NCI-H146 treated with DMSO at 0.1 percent for 48 hours (cell line): ENCODE data around the gene TXNDC2.
"Not testable (repeated sequence)": the region's sequence is repeated elsewhere in the genome, so short reads cannot be mapped to it uniquely, and the experiment has no call there.

Experiments used
- DNase-seq: peaks from one replicate; lab custom pipeline; 2025; ENCODE audit not compliant: unreplicated experiment; lab: John Stamatoyannopoulos, UW

The TXNDC2 gene

DNA sequence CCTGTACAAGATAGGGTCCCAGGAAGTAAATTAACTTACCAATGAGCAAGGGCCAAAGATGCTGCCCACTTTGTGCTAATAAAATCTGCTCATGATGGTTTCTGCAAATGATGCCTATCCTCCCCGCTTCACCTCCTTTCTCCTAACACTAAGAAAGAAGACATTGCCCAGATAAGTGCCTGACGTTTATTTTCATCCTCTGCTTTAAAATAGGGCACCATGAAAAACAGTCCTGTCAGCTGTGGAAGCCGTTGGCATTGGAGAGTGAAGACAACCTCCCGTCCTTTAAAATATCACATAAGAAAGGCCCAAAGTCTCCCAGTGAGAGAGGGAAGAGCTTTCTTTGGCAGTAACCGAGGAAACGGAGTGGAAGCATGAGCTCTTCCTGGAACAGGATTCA, 1.7 kb upstream of the TXNDC2 start:
- DNase-seq, result no peak

DNA sequence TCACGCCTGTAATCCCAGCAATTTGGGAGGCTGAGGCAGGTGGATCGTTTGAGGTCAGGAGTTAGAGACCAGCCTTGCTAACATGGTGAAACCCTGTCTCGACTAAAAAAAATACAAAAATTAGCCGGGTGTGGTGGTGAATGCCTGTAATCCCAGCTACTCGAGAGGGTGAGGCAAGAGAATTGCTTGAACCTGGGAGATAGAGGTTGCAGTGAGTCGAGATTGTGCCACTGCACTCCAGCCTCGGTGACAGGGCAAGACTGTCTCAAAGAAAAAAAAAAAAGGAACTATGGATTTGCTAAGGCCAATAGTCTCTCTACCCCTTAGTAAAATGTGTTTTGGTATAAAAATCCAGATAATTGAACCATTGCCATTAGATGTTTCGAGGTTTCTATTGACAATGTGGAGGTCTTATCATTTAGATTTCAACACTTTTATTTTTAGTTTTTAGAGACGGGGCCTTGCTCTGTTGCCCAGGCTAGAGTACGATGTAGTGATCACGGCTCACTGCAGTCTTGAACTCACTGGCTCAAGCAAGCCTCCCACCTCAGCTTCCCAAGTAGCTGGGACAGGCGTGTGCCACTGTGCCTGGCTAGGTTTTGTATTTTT, 1.1 kb upstream of the TXNDC2 start:
- no peak for DNase-seq

DNA sequence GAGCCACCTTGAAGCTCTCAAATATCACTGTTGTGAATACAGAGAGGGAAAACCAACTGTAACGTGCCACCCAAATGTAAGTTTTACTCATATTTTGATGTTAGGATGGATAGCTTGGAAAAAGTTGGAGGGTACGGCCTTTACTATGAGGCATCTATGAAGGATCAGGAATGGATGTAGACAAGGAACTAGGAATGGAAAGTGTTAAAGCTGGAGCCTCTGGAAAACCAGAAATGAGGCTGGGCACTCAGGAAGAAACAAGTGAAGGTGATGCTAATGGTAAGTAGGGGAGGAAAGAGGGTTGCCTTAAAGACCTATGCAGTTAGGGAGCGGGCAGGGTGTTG, 204 bp downstream of the TXNDC2 start:
- no peak for DNase-seq

DNA sequence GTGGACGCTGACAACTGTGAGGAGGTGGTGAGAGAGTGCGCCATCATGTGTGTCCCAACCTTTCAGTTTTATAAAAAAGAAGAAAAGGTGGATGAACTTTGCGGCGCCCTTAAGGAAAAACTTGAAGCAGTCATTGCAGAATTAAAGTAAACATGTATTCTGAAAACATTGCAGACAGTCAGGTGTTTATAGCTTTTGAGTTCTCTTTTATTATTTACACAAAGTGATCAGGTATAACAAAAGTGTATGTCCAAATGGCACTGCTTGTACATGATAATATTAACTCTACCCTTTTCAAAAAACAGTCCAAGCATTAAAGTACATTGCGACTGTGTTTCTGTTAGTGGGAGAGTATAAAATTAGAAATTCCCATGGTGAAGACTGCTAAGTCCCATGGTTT, 2.2 kb downstream of the TXNDC2 start:
- DNase-seq, result no peak

DNA sequence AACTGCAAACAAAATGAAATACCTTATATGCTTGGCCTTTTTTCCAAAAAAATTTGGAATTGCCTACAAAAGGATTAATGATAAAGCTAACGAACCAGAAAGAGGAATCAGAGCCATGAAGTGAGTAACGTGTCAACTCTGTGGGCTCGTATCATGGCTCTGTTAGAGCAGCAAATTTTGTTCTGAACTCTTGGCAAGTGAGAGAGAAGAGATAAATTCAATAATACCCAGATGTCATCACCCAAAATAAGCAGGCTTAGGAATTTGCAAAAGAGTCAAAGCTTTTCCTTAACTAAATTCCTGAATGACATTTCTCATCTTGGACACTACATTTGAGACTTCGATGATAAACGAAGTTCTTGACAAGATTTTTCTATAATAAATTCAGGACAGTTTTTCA, 4.4 kb downstream of the TXNDC2 start:
- DNase-seq, result no peak

DNA sequence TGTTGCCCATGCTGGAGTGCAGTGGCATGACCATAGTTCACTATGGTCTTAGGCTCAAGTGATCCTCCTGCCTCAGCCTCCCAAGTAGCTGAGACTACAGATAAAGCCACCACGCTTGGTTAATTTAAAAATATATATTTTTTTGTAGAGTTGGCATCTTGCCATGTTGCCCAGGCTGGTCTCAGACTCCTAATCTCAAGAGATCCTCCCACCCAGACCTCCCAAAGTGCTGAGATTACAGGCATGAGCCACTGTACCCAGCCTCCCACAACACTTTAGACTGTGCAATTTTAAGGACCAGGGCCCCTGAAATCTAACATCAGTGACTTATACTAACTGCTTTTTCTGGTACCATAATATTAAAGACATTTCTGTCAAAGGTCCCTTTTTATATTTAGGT, 5.2 kb downstream of the TXNDC2 start:
- no peak for DNase-seq

DNA sequence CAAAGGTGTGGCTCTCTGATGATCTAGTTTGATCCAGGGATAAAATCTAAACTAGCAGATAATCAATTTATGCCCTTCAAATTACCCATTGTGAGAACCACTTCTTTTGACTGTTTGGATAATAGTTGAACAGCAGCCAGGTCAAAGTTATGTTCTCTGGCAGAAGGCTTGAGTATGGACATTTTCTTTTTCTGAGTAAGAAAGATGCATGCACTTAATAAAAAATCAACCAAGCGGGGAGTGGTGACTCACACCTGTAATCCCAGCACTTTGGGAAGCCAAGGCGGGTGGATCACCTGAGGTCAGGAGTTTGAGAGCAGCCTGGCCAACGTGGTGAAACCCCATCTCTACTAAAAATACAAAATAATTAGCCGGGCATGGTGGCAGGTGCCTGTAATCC, 5.7 kb downstream of the TXNDC2 start:
- DNase-seq, result not testable (repeated sequence)

DNA sequence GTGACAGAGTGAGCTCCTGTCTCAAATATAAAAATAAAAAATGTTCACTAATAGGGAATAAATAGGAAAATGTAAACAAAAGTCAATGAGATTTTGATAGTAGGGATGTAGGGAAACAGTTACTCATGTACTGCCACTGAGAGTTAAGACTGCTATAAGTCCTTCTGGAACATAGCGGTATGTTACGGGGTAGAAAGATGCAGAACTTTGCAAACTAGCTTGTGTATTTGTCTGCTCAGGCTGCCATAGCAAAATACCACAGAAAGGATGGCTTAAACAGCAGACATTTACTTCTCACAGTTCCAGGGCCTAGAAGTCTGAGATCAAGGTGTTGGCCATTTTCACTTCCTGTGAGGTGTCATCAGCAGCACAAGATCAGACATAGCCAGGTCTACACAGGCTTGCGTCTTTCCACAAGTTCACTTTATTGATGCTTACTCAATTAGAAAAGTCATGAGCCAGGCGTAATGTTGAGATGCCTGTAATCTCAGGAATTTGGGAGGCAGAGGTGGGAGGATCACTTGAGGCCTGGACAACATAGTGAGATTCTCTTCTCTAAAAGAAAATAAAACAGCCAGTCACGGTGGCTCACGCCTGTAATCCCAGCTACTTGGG, 8.8 kb downstream of the TXNDC2 start:
- DNase-seq, result no peak

DNA sequence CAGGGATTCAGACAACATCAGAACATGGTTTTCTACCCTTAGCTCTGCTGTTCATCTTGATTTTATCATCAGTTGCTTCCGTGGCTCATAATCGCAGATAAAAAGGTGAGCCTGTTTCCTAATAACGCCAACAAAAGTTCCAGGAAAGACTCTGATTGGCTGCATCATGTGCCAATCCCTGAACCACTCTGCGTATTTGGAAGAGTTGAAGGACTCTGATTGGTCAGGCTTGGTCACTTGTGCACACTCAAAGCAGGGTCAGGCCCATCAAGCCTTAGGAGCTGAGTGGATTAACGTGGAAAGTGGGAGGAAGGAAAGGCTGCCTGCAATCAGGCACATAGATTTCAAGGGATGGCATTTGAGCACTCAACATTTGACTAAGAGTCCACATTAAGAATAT, 11.4 kb downstream of the TXNDC2 start:
- DNase-seq, result no peak

DNA sequence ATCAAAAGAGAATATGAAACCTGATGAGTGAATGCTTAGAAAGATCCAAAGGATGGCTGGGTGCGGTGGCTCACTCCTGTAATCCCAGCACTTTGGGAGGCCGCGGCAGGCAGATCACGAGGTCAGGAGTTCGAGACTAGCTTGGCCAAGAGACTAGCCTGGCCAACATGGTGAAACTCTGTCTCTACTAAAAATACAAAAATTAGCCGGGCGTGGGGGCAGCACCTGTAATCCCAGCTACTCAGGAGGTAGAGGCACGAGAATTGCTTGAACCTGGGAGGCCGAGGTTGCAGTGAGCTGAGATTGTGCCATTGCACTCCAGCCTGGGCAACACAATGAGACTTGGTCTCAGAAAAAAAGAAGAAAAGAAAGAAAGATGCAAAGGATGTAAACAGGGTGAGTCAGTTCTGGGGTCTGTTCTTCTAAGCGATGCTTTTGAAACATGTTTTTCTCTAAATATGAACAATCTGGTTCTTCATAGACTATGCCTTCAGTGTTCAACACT, 12.1 kb downstream of the TXNDC2 start:
- DNase-seq, result not testable (repeated sequence)

DNA sequence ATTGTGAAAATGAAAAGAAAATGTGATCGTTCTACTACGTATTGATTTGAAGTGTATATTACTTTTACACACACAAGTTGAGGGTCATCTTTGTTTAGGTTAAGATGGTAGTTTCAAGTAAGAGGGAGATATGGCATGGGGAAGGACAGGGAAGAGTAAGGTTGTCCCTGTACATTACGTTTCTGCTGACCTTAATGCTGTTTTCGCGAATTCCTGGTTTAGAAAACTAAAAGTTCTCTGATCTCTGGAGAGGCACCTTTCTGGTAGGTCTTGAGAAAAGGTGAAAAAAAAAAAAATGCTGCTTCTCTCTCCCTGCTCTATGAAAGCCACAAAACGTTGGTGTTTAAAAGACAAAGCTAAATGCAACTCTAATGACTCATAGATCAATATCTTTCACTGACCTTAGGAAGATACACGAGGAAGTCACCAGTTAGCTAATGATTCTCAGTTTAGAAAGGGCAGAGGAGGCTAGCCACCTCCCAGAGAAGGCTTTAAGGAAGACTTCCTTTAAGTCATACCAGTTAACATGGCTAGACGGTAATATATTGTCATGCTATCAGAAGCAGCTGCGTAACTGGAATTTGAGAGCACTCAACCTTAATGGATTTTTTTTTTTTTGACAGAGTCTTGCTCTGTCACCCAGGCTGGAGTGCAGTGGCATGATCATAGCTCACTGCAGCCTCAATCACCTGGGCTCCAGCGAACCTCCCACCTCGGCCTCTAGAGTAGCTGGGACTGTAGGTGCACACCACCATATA, 13.2 kb downstream of the TXNDC2 start:
- no peak for DNase-seq

DNA sequence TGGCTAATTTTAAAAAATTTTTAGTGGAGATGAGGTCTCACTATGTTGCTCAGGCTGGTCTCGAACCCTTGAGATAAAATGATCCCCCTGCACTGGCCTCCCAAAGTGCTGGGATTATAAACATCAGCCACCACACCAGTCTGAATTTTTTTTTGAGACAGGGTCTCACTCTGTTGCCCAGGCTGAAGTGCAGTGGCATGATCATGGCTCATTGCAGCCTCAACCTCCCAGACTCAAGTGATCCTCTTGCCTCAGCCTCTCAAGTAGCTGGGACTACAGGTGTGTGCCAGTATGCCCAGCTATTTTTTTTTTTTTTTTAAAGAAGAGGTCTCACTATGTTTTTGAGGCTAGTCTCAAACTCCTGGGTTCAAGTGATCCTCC, 13.8 kb downstream of the TXNDC2 start:
- not testable (repeated sequence) for DNase-seq

DNA sequence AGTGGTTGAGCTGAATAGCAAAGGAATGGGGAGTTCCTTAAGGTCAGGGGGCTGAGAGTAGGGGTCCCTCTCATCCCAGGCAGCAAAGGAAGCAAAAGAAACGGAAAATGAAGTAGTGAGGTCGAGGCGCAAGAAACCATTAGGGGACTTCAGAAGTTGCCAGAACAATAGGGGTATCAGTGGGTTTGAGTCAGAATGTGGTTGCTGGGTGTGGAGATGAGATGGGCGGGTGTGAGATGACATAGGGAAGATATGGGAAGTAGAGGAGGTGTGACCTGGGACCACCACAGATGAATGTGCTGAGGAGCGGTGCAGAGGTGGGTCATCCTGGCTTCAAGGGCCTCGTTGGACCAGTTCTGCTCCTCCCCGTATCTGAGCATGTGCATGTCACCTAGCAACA, 14.9 kb downstream of the TXNDC2 start:
- no peak for DNase-seq

DNA sequence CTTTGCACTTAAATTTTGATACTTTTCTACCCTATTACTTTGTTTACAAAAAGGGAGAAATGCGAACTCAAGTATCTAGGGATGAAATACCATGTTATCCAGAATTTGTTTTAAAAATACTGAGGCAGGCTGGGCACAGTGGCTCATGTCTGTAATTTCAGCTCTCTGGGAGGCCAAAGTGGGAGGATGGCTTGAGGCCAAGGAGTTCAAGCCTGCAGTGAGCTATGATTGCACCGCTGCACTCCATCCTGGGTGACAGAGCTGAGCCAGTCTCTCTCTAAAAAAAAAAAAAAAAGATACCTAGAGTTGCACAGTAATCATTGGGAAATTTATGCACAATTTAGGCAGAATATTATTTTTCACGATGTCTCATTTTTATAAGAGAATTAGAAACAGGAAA, 15.6 kb downstream of the TXNDC2 start:
- DNase-seq, result no peak

DNA sequence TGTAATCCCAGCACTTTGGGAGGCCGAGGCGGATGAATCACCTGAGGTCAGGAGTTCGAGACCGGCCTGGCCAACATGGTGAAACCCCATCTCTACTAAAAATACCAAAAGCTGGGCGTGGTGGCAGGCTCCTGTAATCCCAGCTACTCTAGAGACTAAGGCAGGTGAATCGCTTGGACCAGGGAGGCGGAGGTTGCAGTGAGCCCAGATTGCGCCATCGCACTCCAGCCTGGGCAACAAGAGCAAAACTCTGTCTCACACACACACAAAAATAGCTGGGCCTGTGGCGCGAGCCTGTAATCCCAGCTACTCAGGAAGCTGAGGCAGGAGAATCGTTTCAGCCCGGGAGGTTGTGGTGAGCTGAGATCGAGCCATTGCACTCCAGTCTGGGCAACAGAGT, 16.5 kb downstream of the TXNDC2 start:
- DNase-seq, result not testable (repeated sequence)

DNA sequence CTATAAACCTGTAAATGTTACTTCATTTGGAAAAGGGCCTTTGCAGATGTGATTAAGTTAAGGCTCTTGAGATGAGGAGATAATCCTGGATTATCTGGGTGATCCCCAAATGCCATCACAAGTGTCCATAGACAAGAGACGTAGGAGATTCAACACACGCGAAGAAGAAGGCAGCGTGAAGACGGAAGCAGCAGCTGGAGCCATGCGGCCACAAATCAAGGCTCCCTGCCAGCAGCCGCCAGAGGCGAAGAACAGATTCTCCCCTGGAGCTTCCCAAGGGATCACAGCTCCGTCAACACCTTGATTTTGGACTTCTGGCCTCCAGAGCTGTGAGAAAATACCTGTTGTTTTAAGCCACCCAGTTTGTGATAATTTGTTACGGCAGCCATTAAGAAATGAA, 17.1 kb downstream of the TXNDC2 start:
- no peak for DNase-seq

DNA sequence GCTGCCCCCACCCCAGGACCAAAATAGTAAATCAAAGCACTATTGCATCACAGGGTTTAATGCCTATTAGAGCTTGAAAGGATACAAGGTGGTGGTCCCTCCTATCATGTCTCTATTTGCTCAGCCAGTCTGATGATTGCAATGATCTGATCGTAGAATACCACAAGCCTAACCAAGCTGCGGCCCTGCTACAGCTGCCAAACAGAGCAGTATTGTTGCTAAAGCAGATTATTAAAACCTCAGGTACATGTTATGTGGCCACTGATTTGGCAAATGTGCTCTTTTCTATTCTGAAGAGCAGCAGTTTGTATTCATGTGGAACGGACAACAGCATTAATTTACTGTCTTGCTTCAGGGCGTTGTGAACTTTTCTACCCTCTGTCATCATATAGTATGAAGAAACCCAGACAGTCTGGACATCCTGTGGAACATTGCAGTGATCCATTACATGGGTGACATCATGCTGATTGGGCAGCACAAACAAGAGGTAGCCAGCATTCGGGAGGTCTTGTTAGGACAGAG, 19.7 kb downstream of the TXNDC2 start:
- no peak for DNase-seq

DNA sequence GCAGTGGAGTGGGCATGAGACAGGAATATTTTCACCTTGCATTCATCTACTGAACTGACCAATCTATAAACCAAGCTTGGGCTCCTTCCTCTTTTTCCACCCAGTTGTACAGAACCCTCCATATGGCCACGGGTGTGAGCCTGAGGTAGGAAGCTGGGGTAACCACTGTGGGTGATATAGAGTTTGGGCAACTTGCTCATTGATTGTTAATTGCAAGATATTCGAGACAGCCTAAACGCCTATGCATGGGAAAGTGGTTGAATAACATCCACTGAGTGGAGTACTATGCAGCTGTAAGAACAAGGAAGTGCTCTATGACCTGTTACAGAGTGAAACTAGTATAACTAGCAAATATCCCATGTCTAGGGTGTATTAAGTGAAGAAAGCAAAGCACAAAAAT, 20.7 kb downstream of the TXNDC2 start:
- no peak for DNase-seq

DNA sequence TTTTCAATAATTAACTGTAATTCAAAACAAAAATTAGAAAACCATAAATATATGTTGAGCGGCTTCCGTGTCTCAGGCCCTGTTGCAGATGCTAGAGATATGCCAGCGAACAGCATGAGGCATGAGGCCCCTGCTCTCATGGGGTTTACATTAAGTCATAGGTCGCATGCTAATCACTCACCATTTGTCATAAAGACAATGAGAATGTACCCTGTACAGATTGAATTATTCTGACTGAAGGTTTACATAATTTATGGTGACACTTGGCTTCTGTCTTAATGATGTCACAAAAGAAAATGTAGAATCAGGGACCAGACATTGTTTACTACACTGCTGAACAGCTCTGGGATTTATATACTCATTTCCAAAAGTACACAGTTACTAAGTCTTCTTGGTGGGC, 22.1 kb downstream of the TXNDC2 start:
- DNase-seq, result no peak

DNA sequence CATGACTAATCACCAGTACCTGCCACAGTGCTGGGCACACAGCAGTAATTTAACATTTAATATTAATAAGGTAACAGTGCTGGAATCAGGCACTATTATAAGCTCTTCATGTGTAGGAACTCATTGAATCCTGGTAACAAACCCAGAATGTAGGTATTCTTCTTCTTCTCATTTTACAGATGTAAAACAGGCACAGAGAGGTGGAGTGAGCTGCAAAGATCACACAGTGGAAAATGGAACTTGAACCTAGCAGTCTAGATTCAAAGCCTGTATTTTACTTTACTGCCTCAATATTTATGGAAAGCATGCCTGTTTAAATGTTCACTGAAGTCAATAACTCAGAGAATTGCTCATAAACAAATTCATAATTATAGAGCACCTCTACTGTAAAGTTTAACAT, 24.3 kb downstream of the TXNDC2 start:
- DNase-seq, result no peak

DNA sequence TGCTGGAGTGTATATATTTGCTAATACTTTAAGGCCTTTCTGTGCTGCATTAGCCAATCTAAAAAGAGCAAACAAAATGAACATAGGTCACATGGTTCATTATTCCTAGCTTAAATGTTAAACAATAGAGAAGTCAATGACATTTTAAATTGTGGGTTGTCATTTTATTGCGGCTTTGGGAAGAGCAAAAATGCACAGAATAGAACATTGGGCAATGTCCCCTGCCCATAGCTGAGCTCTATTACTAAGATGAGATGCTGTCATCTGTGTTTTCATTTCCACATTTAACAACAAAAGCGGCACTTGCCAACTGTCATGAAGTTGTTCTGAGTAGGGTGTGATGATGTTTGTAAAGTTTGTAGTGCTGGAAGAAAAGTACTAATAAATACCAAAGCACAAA, 24.9 kb downstream of the TXNDC2 start:
- no peak for DNase-seq

DNA sequence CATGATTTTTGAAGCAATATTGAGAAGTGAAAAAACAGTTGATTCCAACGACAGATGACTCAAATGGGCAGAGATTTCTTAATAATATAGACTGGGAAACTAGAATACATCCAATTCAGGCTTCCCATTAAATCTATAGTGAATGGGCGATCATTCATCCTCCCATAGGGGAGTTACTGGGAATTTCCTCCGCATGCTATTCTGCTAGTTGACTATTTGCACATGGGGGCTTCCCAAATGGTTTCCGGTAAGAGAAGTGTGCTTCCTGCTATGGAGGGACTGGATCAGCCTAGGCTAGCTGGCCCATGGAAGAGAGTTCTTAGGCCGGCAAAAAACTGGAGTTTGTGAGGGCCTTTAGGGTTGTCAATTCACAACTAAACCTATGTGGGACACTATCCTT, 25.5 kb downstream of the TXNDC2 start:
- no peak for DNase-seq
